Stimulated activated CD4-positive, alpha-beta T cell treated with anti-CD3 and anti-CD28 coated beads, TNF-alpha, amount 100 ng/mL, for 1 hour (primary cell): ENCODE results near the gene PDZRN3.

ENCODE experiments used
- DNase-seq, 3 donors: peaks; one replicate each; pipeline ENCODE4 v3.0.0-alpha.2; 2020; ENCODE audit warnings: low read depth in 3 of 3, low spot score in 1 of 3

Gene PDZRN3

DNA sequence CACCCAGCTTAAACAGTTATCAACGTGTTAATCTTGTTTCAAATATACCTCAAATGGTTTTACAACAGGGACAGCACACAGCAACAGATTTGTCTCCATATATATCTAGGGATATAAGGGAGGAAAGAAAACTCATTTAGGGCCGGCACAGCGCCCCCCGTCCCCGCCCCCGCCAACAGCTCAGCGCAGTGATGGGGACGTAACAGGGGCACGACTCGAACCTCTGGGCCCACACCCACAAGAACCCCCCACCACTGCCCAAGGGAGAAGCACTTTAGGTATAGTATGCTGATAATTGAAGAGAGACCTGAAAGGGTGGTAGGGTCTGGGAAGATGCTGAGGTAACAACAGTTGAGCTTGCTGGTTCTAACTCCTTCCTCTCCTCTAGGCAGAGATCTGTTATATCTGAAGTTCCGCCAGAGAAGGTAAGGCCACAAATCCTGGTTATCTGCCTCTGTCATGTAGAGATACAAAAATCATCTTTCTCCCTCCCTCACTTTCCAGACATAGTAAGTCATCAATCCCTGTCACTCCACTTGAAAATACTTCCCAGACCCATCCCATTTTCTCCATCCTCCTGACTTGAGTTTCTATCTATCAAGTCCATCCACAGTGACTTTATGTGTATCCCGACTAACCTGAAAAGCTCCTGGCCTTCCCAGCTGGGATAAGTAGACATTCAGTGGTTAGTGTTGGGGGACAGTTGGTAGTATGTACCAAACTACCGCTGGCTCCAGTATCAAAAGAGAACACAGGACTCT lies 126.9 kb downstream of the PDZRN3 start:
- DNase-seq: no peak

DNA sequence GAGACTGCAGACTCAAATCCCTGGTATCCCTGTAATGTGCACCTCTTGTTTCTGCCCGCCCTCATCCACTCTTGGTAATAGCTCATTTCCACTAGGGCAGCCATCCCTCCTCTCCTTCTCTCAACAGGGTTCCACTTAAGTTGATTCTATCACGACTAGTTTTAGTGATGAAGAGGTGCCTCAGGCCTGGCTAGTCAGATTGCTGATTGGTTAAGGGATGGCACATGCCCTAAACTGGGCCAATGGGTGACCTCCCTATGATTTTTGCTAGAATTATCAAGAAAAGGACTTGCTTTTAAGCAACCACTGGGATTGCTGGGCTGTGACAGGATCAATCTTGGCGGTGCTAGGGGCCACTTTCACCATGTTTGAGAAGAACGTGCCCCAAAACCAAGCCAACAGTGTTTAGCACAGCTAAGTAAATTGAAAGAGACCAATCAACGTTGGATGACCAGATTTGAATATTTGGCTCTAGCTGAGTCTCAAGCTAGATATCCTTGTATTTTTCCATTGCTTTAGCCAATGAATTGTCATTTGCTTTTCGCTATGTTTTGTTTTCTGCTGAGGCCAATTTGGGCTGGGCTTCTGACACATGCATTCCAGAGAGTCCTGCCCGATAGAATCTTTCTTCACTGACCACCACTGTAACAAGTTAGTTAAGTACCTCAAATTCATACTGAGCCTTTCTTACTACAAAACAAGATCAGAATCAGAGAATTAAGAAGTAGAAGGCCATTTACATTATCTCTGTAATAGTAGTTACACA lies 131.0 kb downstream of the PDZRN3 start:
- DNase-seq: no peak

DNA sequence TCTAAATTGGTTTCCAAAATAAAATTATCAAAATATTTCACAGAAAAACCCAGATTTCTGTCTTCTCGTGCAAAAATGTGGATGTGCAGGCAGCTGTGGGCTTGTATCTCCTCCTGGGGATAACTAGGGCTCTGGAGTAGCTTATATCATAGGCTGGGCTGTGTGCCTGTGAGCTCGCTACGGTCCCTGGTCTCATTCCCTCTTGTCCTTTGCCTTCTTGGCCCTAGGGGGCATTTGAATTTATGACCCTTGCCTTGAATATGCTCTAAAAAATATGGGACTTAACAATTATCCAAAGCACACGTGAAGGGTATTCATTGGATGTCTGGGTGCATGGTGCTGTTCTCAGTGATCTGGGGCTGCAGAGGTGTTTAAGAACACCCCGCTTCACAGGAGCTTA lies 132.6 kb downstream of the PDZRN3 start:
- no peak for DNase-seq

DNA sequence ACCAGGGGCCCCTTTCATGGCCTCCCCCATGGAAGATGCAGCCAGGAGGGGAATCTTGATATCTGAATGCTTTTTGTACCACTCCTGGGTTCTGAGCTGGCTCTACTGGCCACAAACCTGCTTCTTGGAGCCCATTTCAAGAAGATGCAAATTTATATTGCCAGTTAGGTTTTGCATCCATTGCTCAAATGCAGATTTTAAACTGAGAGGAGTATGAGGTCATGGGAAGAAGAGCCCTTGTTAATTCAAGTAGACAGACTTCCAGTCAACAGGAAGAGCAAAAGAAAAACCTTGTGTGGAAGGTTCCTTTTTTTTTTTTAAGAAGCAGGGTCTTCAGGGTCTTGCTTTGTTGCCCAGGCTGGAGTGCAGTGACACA lies 133.5 kb downstream of the PDZRN3 start:
- DNase-seq: no peak

GRCh38 chr3:73490453-73491286 lies 134.1 kb downstream of the PDZRN3 start:
- DNase-seq: no peak

- DNase-seq: no peak
Observed at GRCh38 chr3:73485877-73486330, 138.8 kb downstream of the PDZRN3 start.

DNA sequence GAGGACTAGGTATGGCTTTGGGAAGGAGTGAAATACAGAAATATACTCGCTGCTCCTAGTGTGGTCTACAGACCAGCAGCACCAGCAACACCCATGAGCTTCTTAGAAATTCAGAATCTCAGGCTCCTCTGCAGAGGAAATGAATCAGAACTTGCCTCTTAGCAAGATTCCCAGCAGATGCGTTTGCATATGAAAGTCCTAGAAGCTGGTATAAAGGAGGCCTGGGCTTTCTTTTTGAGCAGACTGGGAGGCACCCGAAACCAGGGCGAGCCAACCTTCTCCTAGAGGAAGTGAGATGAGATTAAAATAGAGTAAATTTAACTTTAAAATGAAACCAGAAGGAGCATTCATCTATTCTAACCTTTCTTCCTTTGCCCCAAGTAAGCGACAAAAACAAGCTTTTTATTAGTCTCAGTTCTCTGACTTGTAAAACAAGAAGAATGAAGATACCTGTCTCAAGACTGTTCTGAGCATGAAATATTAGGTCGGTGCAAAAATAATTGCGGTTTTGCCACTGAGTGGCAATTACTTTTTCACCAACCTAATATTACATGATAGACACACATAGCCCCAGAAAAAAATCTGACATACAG lies 140.0 kb downstream of the PDZRN3 start:
- no peak for DNase-seq

- DNase-seq: no peak
Observed at GRCh38 chr3:73481888-73482287, 142.9 kb downstream of the PDZRN3 start.

DNA sequence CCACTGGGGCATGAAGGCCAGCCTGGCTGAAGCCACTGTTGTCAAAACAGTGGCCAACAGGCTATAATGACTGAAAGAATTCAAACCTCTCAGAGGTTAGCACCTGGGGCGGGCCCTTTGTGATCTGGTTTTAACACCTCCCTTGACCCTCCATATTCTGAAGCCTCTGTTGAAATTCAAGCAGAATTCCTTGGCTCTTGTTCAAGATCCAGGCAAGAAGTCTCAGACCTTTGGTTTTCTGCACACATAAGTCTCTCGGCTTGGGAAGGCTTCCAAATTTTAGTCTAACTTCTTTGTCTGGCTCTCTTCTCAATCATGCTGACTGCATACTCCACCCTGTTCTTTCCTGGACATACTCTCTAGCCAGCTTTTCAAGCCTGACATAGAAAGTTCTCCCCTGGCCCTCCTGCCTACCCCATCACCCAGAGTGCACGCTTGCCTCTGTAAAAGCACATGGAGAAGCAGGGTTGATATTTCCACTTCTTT lies 144.5 kb downstream of the PDZRN3 start:
- DNase-seq: no peak

DNA sequence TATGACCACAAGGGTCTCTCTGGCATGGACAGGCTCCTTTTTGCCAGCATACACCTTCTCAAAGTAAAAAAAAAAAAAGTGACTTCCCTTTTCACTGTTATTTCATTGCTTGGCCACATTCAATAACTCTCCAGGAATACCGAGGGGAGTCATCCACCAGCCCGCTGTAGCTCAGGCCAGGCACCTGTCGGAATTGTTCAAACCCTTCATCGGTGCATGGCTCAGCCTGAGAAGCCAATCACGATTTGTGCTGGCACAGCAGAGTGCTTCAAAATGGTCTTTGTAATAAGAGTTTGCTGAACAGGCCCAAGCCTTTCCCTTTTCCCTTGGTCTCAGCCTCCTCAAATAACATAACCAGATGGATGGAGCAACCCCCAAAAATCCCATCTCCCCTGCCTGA lies 145.4 kb downstream of the PDZRN3 start:
- no peak for DNase-seq

GRCh38 chr3:73478858-73479257 lies 145.9 kb downstream of the PDZRN3 start:
- DNase-seq: no peak

- no peak for DNase-seq
Observed at GRCh38 chr3:73475717-73476116, 149.0 kb downstream of the PDZRN3 start.

- no peak for DNase-seq
Observed at GRCh38 chr3:73475175-73475574, 149.6 kb downstream of the PDZRN3 start.

GRCh38 chr3:73474619-73475018 lies 150.1 kb downstream of the PDZRN3 start:
- no peak for DNase-seq

- DNase-seq: no peak
Observed at GRCh38 chr3:73473898-73474416, 150.8 kb downstream of the PDZRN3 start.

DNA sequence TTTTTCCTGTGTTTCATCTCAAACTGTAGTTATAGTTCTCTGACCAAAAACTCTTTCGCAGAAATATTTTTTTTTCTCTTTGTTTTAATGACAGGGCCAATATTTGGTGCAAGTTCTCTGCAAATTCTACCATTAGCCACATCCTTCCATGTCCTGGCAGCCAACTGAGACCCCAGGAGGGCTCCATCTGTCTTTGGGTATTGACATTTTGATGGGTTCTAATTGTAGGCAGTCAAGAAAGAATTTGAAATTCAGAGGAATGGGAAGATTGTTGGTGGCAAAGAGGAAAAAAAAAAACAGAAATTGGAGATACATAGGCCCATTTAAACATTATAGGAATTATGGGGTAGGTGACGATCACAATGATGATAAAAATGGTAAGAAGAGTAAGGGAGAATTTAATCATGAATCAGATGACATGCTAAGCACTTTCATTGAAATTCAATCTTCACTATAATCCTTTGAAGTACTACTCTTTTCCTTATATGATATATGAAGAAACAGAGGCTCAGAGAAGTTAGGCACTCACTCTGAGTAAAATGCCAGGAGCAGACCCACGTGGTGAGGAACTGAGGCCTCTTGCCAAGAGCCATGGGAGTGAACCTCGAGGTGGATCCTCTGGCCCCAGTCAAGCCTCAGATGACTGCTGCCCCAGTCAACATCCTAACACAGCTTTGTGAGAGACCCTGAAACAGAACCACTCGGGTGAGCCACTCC lies 151.4 kb downstream of the PDZRN3 start:
- DNase-seq: no peak

DNA sequence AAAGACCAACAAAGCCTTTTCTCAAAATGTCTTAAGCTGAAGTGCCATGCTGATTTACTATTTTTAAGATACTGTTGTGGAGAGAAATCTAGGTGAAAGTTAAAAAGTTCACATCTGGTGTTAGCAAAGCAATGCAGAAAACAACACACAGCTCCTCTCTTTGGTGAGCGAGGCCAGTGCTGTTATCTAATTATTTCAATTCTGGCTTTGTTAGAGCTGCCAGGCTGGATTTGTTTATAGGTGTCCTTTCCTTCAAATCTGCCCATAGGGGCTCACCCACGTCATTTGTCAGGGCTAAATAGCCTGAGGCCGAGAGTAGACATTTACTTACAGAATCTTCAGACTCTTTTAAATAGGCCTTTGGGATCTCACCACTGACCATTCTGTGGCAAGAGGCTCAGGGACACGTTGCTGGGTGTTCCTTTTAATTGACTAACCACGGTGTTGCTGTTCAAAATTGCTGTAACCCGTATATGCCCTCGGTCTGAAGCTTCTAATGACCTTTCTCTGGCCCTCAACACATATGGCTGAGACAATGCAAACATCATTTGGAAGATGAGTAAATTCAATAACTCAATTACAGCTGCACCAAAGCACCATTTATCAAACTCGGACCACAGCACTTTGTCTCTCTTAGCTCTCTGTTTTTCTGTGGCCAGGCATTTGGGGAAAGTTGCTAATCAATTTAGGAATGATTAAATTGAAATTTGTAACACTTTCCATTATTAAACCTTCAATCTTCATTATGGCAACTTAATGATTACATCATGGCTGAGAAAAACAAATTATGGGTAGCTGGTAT lies 152.6 kb downstream of the PDZRN3 start:
- no peak for DNase-seq

DNA sequence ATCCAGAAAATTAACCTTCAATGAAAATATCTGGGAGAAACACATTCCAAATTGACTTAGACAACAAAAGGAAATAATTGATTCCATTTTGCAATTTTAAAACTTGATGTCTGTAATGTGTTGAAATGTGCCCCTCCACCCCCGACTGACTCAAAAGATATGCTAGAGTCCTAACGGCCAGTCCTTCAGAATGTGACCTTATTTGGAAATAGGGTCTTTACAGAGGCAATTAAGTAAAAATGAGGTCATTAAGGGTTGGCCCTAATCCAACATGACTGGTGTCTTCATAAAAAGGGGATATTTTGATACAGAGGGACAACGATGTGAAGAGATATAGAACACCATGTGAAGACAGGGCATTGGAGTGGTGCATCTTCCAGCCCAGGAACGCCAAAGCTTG lies 153.9 kb downstream of the PDZRN3 start:
- DNase-seq: no peak

DNA sequence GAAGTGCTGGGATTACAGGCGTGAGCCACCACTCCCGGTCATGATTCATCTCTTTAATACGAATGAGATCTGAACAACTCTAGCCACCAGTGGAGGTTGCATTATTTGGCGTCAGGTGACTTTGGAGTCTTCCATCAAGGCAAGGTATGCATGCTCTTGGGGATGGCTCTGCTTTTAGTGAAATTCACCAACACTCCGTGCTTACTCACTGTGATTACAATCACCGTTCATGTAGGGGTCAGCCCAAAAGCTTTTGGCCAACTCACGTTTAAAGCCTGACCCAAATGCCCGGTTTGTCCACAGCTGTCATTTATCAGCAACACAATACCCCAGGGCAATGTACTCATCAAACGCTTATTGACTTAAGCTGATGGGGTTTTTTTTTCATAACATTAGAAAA lies 155.4 kb downstream of the PDZRN3 start:
- no peak for DNase-seq
